Activated CD4-positive, alpha-beta T cell treated with anti-CD3 and anti-CD28 coated beads, Interleukin-2, Interleukin-4, amounts not matched to agents 100 ng/mL and 50 ng/mL, durations not matched to agents 16 hours and 8 hours (primary cell): ENCODE measurements around the gene PCGF1.

Experiments used
- DNase-seq: peaks from one replicate; pipeline ENCODE4 v3.0.0-alpha.2; 2020; ENCODE audit warnings: low spot score

Gene PCGF1

DNA sequence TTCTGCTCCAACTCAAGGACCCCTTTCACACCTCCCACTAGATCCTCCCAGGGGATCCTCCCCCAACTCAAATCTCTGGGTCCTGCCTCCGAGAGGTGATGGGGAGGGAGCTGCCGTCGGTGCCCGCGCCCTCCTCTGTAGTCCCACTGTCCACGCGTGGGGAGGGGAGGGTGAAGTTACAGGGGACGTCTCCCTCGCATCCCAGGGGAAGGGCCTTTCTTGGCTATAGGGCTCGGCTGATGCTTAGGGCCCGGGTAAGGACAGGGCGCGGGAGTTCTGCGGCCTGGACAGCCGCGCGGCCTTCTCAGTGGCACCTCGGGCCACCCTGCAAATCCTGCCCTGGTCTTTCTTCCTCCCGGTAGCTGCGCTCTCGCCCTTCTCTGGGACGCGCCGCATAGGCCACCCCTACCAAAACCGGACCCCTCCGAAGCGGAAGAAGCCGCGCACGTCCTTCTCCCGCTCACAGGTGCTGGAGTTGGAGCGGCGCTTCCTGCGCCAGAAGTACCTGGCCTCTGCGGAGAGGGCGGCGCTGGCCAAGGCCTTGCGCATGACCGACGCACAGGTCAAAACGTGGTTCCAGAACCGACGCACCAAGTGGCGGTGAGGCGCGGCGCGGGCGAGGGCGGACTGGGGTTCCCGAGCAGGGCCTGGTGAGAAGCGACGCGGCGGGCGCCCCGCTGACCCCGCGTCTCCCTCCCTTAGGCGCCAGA, 7.9 kb upstream of the PCGF1 start:
- DNase-seq: no peak

DNA sequence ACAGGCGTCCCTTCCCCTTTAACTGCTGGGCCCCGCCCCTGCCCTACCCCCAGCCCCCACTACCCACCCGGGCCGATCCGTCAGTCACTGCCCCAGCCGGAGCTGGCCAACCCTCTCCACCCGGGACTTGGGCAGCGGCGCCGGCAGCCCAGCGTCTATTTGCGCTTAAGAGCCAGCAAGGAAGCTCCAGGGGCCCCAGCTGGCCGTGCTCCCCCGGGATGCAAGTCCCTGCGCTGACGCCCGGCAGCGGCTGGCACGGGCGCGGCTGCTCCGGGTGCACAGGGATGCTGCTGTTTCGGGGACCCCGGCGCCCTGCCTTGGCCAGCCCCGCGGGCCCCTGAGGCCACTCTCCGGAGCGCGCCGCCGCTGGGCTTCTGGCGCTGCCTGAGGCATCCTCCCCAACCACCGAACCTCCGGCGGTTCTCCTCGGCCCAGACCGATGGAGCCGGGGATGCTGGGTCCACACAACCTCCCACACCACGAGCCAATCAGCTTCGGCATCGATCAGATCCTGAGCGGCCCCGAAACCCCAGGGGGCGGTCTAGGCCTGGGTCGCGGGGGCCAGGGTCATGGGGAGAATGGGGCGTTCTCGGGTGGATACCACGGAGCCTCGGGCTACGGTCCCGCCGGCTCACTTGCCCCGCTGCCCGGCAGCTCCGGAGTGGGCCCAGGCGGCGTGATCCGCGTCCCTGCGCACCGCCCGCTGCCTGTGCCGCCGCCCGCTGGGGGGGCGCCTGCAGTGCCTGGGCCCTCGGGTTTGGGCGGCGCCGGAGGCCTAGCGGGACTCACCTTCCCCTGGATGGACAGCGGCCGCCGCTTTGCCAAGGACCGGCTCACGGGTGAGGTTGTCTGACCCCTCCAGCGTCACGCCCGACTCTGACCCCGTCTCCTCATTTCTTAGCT, 7.1 kb upstream of the PCGF1 start, which contains the start of gene TLX2:
Gene TLX2, plus strand, starts transcription at position 83 of the 903 bp plus-strand sequence. Its CDS starts 357 bp downstream, at position 440.
- DNase-seq: no peak

DNA sequence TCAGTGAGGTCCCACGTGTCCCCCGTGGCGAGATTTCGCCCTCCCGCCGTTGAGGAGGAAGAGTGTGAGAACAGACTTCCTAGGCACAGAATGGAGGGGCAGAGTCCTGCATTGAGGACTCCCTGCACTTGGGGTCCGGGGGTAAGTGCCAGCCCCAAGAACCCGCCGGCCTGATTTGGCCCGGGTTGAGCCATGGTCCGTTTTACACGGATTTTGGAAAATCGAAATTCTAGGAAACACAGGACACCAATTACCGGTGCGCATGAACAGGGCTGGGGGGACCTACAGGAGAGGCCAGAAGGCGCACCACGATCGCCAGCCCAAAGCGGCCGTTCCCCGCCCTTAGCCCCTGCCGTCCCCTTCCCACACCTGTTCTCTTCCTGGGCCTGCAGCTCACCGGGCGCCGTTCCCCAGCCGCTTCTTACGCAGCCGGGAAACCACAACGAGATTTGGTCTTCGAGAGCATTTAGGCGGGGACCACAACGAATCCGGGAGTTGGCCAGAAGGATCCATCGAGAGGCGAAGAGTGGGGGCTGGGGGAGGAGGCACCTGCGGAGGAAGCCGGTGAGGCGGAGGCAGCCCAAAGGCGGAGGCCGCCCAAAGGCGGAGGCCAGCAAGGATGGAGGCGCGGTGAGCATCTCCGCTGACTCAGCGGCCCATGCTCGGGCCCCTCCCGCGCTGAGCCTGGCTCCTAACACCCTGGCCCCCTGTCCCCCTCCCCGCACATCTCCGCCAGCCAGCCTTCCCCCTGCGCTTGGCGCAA, 6.3 kb upstream of the PCGF1 start:
- DNase-seq: no peak

DNA sequence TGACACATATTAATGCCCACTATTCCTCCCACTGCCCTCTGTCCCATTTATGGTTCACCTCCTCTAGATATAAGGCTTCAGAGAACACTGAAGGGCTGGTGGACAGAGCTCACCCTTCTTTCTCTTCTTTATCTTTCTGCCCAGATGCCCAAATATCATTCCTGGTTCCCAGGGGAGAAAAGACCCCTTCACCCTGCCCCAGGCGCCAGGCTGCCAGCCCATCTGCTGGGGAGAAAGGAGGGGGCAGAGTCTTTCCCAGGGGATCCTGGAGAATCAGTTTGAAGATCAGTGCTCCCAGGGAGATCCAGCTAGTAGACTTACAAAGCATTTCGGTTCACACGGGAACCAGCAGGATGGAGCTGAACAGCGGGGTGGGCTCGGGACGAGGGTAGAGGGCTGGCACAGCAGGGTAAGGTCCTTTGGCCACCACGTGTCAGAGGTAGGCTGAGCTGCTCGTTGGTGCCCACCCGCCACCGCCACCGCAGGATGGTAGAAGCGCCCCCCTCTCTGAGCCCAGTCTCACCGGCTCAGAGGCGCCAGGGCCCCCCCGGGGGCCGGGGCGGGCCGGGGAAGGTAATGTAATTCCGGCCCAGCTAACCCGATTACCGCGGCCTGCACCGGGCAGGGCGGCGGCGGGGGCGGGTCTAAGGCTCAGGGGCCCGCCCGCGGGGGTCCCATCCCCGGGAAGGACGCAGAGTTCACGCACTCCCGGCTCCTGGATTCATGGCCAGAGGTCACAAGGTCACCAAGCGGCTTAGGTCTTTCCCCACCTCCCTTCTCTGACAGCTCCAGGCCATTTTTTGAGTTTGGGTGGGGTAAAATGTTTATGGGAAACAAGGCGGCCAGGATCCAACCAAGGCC, 5.5 kb upstream of the PCGF1 start:
- no peak for DNase-seq

DNA sequence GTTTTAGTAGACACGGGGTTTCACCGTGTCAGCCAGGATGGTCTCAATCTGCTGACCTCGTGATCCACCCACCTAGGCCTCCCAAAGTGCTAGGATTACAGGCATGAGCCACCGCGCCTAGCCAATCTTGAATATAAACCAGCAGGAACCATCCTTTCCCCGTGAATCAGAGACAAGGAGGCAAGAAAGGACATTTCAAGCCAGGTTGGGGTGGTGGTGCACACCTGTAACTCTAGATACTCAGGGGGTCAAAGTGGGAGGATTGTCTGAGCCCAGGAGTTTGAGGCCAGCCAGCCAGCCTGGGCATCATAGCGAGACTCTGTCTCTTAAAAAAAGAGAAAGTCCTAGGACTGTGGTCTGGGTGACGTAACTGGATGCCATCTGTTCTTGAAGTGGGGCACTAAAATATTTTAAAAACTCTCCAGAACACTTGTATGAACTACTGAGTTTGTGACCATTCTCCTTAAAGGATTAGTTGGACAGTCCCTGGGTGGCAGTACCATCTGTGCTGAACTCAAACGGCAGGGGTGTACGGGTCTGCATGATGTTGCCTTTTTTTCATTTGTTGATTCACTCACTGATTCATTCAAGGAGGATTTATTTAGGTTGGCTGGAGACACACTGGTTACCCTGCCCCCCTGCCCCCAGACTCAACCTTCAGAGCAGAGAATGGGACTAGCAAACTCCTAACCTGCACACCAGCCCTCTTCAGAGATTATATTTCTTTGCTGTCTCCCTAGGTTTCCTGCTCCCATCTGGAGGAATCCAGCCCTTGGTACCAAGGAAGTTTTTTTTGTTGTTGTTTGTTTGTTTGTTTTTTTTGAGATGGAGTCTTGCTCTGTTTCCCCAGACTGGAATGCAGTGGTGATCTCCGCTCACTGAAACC, 3.9 kb upstream of the PCGF1 start:
- DNase-seq: no peak

DNA sequence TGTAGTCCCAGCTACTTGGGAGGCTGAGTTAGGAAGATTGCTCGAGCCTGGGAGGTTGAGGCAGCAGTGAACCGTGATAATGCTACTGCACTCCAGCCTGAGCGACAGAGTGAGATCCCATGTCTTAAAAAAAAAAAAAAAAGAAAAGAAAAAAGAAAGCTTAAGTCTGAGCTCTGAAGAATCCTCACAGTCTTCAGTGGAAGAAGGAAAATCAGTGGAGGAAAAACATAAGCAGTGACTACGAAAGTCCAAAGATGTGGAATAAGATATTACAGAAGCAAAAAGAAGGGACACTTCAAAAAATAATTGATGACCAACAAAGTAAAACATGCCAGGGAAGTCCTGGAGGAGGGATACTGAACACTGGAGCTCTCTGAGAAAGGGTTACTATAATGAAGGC, 2.8 kb upstream of the PCGF1 start:
- no peak for DNase-seq

DNA sequence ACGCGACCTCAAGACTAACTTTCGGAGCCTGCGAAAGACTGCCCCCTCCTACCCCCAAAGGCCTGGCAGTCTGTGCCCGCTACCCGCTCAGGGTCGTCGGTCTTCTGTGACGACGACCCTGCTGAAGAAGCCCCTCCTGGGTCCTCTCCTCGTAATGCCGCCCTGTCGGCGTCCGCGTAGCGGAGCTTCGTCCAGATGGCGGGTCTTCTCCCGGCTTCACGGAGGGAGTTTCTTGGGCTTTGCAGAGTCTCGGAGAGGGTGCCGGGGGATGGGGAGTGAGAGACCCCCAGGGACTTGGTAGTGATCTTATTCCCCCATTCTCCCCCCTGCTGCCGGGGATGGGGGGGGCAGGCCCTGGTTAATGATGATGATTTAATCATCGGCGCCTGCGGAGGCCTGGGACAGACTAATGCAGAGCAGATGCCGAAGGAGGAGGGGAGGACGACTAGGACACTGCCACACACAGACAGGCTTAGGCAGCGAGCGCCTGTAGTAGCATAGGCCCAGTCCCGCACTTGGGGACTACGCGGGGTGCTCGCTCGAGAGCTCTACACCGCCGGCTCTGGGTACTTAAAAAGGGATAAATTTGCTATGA, 528 bp upstream of the PCGF1 start:
- no peak for DNase-seq

DNA sequence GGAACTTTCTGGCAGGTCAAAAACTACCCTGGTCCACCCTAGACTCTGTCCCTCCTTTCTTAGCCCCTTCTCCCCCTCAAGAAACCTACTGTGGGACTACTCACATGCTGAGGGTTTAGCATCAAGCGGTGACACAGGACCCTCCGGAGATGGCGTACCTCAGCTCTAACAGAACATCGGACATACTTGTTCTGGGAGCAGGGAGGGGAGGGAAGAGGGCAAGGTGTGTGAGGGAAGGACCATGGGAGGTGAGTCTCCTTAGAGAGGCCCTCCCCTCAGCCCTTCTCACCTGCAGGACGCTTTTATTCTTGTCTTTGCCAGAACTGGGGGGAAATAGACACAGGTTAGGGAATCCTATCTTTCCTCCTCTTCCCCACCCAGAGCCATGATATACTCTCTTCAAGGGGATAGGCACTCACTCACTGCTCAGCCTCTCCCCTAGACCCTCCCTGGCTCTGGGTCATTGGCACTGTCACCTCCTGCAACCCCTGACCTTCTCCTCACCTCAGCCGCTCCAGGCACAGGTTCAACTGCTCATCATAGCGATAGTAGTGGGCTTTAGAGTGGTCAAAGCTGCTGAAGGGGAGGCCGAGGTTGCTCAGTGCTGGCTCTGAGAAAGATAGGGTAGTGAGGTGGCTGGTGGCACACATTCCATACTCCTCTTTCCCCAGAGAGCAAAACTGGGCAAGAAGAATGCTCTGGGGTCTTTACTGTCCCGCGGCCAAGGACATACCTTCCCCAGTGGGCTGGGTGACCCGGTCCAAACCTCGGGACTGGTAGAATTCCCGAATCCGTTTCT, 1.8 kb downstream of the PCGF1 start:
- DNase-seq: no peak

DNA sequence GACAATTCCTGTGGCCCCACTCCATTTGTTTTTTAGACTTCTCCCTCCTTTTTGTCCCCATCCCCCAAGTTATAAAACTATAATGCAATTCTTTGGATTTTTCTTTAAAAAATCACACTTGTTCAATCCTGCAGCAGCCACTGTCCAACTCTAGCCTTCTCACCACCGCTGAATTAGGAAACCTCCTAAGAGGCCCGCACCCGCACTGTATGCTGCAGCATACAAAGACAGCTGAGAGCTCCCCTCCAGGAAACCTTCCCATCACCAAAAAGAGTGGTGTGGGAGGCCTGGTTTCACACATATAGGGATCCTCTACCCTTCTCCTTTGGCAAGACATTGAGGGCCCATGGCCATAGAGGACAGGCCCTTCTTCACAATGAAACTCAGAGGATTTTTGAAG, 2.9 kb downstream of the PCGF1 start:
- DNase-seq: no peak

DNA sequence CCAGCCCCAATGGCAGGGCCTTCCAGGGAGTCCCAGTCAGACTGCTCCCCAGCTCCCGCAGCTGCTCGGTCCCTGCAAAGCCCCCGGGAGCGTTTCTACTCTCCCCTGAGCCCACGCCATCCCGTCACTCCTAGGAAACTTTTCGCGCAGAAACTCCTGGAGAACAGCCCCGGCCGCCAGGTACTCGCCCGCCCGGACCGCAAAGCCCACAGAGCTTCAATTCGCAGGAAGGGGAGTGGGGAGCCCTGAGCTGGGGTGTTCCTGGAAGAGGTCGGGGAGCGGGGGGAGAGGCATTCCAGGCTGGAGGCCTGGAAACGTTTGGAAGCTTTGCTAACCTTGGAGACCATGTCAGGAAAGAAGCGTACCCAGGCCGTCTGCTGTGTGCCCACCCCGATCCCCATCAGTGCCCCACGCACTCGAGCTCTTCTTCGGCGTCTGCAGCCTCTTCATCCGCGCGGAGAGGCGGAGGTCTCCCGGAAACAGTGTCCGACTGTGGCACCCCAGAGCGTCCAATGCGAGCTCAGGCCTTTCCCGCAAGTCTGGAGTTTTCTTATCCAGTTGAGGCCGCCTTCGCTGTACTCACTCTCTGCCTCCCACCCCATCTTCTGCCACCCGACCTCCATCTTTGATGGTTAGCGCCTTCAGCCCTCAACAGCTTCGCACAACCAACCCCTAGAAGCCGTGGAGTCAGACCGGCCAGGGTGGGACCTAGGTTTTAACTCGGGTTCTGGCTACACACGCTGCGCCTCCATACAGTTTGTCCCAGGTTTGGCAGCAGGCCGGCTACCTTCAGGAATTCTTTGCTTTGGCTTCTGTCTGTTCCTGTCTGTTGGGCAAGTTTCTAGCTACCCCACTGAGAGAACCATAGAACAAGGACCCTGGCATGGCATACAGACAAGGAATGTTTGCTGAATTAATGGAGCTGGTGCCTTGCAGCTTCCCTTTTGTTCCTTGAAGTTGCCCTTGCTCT, 3.7 kb downstream of the PCGF1 start:
- DNase-seq: no peak

DNA sequence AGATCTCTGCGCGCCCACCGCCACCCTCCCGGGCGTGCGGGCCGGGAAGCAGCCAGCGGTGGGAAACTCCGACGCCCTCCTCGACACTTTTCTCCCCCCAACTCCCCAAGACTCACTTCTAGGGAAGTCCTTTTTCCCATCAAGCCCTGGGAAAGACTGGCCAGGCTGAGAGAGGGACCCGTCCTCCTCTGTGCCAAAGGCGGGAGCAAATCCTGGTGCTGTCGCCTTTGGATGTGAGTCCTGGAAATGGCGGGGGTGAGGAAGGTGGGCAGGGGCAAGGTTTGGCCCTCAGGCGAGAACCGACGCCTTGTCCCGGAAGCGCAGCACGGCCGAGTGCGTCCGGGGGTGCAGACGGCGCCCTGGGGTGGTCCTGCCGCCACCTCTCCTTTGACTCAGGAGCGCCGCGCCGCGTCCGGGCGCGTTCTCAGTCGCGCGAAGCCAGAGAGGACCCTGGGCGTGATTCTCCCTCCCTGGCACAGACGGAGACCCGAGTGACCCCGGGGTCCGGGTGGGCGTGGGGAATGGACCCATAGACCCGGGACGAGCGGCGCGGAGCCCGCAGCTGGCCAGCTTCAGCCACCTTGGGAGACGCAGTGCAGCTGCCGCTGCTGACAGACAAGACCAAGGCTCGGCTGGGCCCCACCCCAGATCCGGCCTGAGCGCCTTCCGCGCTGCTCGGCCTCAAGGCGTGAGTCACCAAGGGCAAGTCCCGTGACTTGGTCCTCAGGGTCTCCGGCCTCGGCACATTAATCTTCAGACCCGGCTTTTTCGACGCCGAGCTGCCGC, 4.6 kb downstream of the PCGF1 start:
- peak; percentile 74 for DNase-seq

DNA sequence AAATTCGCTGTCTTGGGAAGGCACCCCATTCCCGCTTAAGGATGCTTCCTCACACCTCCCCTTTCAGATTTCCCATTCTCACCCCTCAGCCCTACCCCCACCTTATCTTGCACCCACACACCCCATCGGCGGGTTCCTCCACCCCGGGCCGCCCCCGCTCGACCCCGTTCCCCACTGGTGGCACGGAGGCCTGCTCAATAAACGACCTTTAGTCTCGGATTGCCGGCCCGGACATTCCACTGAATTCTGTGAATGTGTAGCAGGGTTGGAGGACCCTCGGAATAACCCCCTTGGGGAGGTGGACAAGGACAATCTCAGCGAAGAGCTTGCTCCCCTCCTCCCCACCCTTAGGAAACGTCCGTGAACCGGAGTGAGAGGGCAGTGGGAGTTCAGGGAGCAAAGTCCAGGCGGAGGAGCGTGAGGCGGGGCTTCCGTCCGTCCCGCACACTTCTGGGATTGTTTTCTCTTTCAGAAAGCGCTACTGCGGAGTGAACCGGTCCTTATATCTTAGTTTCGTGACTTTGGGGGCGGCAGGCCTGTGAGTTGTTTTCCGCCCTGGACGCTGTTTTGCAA, 5.3 kb downstream of the PCGF1 start:
- no peak for DNase-seq

DNA sequence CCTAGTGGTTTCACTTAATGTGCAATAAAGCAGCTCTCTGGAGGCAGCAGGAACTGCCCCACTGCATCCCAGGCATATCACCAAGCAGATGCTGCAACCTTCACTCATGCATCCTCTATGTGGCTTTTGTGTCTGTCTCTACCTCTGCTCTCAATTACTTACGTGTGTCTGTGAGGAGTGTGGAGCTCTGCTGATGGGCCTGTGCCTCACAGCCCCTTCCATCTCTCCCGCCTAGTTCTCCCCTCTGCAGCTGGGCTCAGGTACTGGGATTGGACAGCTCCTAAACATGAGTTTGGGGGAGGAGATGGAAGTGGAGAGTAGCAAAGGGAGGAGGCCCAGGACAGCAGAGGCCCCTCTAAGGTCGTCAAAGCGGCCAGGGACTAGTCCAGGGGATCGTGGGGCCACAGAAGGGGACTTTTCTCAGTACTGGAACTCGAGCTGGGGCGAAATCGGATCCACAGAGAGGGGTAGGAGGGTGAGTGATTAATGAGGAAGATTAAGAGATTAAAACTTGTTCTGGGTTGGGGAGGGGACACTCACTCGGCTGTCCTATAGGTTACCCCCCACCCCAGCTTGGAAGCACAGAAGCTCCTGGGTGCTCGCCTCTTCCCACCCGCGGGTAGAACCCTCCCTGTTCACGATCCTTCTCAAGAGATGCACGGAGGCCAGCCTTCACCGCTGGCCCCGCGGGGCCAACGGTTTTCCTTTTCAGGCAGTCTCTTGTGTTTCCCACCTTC, 6.0 kb downstream of the PCGF1 start:
- no peak for DNase-seq

DNA sequence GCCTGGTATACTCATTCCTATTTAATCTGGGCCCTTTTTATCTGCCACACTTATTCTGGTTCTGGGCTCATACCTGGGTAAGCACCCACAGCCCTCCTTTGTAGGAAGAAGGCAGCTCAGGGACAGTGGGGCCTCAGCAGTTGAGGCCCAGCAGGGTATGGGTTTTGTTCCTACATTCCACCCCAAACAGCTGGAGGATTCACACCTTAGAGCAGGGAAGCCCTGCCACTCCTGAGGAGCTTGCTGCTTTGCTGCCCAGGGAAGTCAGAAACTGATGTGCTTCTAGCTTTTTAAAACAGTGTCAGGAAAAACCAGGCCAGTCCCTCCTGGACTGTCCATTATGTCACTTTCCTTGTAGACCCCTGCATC, 6.9 kb downstream of the PCGF1 start:
- no peak for DNase-seq

DNA sequence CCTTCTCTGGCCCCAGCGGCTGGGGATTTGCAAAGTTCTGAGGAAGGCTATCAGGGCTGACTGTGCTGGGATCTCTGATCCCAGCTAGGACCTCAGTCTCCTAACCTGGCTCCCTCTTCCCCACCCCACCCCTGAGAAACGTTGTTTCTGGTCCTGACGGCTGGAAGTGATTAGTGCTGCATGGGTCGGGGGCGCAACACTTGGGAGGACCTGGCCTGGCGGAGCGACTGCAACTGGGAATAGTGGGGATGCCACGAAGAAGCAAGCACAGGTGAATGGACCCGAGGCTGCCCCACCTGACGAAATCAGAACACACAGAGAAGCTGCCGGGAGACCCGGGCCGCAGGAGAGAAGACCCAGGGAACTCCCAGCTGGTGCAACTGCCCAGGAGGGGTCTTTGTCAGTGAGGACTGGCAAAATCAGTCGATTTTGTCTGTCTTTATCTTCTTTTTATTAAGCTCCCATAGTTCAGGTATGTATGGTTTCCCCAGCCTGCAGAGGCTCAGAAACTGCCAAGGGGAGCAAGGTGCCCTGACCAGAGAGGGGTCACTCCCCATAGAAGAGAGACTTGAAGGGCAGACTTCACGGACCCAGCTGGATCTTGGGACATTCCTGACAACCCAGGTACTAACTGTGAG, 7.4 kb downstream of the PCGF1 start:
- DNase-seq: no peak
